Caco-2 (cell line): ENCODE results near the gene FAM168A. TPM values are rescaled to one million over a fixed set of nuclear protein-coding genes. Genes with fewer than 3 reads are reported as not detected.

ENCODE experiments used
- BruUV-seq: library from RNA; stranded (reverse); fragments of 400-500 nt; replicated peaks from 2 replicates; lab custom pipeline; 2021; lab: Mats Ljungman, UMichigan
- CTCF ChIA-PET: fragments of 300-600 bp; sonication (Branson Sonifier 250); formaldehyde crosslinking; loops from one replicate; lab custom pipeline; 2022; ENCODE audit warnings: antibody characterized with exemption; lab: Charles Lee
- POLR2A ChIA-PET: fragments of 300-600 bp; sonication (Branson Sonifier 250); formaldehyde crosslinking; loops from one replicate; lab custom pipeline; 2022; ENCODE audit warnings: antibody characterized with exemption; lab: Charles Lee
- DNase-seq, 2 experiments: peaks; one replicate each; pipeline versions ENCODE4 v3.0.0 to v3.0.0-alpha.2; 2020 to 2022
- H3K27me3 ChIP-seq: replicated peaks from 2 replicates; pipeline ENCODE4 v1.6.0; 2011; ENCODE audit warnings: low read length; ENCODE audit not compliant: control insufficient read depth, insufficient read depth
- H3K36me3 ChIP-seq: 2 replicates; pipeline ENCODE4 v1.5.1; 2011; ENCODE audit warnings: low read length; ENCODE audit not compliant: control insufficient read depth, insufficient read depth
- H3K4me1 ChIP-seq: fragments of 250-450 bp; sonication (Bioruptor Pico); 2 replicates; pipeline ENCODE4 v1.5.1; 2020; ENCODE audit warnings: mild to moderate bottlenecking
- H3K4me3 ChIP-seq: 2 replicates; pipeline ENCODE4 v1.5.1; 2011; ENCODE audit warnings: low read depth, mild to moderate bottlenecking, control low read depth, low read length
- H3K9me3 ChIP-seq: fragments of 250-450 bp; sonication (Bioruptor Pico); 2 replicates; pipeline ENCODE4 v1.5.1; 2020; ENCODE audit warnings: mild to moderate bottlenecking, moderate library complexity
- H3K27ac Mint-ChIP-seq: one replicate; pipeline ENCODE4 v1.8.0; 2022; ENCODE audit warnings: mixed read lengths; ENCODE audit not compliant: unreplicated experiment
- H3K27me3 Mint-ChIP-seq: one replicate; pipeline ENCODE4 v1.8.0; 2022; ENCODE audit warnings: mixed read lengths; ENCODE audit not compliant: insufficient read depth, unreplicated experiment
- H3K36me3 Mint-ChIP-seq: one replicate; pipeline ENCODE4 v1.8.0; 2022; ENCODE audit warnings: mild to moderate bottlenecking, mixed read lengths; ENCODE audit not compliant: insufficient read depth, unreplicated experiment
- H3K4me1 Mint-ChIP-seq: one replicate; pipeline ENCODE4 v1.8.0; 2022; ENCODE audit warnings: low read depth, mixed read lengths; ENCODE audit not compliant: unreplicated experiment
- H3K4me3 Mint-ChIP-seq: one replicate; pipeline ENCODE4 v1.8.0; 2022; ENCODE audit warnings: mild to moderate bottlenecking, moderate library complexity, mixed read lengths; ENCODE audit not compliant: unreplicated experiment
- H3K9me3 Mint-ChIP-seq: one replicate; pipeline ENCODE4 v1.8.0; 2022; ENCODE audit warnings: mixed read lengths; ENCODE audit not compliant: unreplicated experiment
- CTCF ChIP-seq, 2 experiments: fragments of 200-600 bp in 1 of 2; IDR thresholded peaks; 1 replicate in 1 of 2; 2 replicates in 1 of 2; pipeline versions ENCODE4 v1.5.1 to v1.8.0; 2011 to 2022; ENCODE audit warnings: antibody characterized with exemption in 1 of 2, control low read depth in 1 of 2, inconsistent platforms in 1 of 2, low read depth in 1 of 2, low read length in 1 of 2, mild to moderate bottlenecking in 1 of 2, moderate library complexity in 1 of 2; ENCODE audit not compliant: insufficient read depth in 1 of 2, severe bottlenecking in 1 of 2, unreplicated experiment in 1 of 2
- intact Hi-C: fragments of 100-400 bp; cut with micrococcal nuclease; formaldehyde crosslinking; loops from one replicate; pipeline ENCODE4 v1.10.0; 2022; ENCODE audit not compliant: unreplicated experiment
- total RNA-seq: library from RNA; stranded (reverse); gene quantifications from 2 replicates; pipeline ENCODE4 v1.2.3, GENCODE V29; 2022

FAM168A gene
- total RNA-seq, 1 experiment from 2014 or later, result 46.0 TPM

- Histone ChIP-seq H3K27me3 (no peaks in the 10 kb centered on the region), H3K36me3 (no peaks in the 10 kb centered on the region), H3K4me1 (peaks cover 20% of the 10 kb centered on the region), H3K9me3 (no peaks in the 10 kb centered on the region), H3K4me3 (no peak overlapping the region)
- peaks cover 10% of the 10 kb centered on the region for H3K9me3 Mint-ChIP-seq
- no peak overlapping the region for H3K27ac Mint-ChIP-seq
- no peaks in the 10 kb centered on the region for H3K27me3 Mint-ChIP-seq
- intact Hi-C loops, result loop anchor here (5.0 kb wide), 1 partner anchor 43 kb away; the partner anchor contains the start of gene FAM168A
- ChIA-PET POLR2A (interaction anchor here (0.7 kb wide), 1 partner anchor 88 kb away, joined by 6 read pairs; no protein-coding TSS in a partner anchor), CTCF (interaction anchor here (0.6 to 1.5 kb wide), 2 partner anchors 25 to 76 kb away, joined by 3 to 7 read pairs; no protein-coding TSS in a partner anchor)
- no peak for TF ChIP-seq CTCF (IDR thresholded peaks at IDR 0.05; ENCODE audit: insufficient read depth in 1 of 2, low read depth in 1 of 2, low read length in 1 of 2, severe bottlenecking in 1 of 2, unreplicated experiment in 1 of 2)
- peaks cover 10% of the 10 kb centered on the region for H3K4me1 Mint-ChIP-seq
- peak; percentile 71 to 78 for DNase-seq
- peaks cover 5% of the 10 kb centered on the region for H3K36me3 Mint-ChIP-seq
- H3K4me3 Mint-ChIP-seq, result no peak overlapping the region
- no TSS peak for BruUV-seq
These were observed 43.1 kb downstream of the FAM168A start for GRCh38 chr11:73554671-73555320.

GRCh38 chr11:73553266-73553665 lies 44.6 kb downstream of the FAM168A start:
- Histone ChIP-seq H3K4me3 (no peak overlapping the region), H3K36me3 (no peaks in the 10 kb centered on the region), H3K4me1 (peaks cover 20% of the 10 kb centered on the region), H3K27me3 (no peaks in the 10 kb centered on the region), H3K9me3 (no peaks in the 10 kb centered on the region)
- H3K9me3 Mint-ChIP-seq, result peaks cover 10% of the 10 kb centered on the region
- H3K36me3 Mint-ChIP-seq, result peaks cover 5% of the 10 kb centered on the region
- intact Hi-C loops, result no loop called here
- no peak for DNase-seq
- H3K4me1 Mint-ChIP-seq, result peaks cover 10% of the 10 kb centered on the region
- POLR2A ChIA-PET, result no interaction called here
- no peaks in the 10 kb centered on the region for H3K27me3 Mint-ChIP-seq
- H3K4me3 Mint-ChIP-seq, result no peak overlapping the region
- CTCF ChIA-PET, result no interaction called here
- H3K27ac Mint-ChIP-seq, result no peak overlapping the region
- no peak for TF ChIP-seq CTCF (IDR thresholded peaks at IDR 0.05; ENCODE audit: insufficient read depth in 1 of 2, low read depth in 1 of 2, low read length in 1 of 2, severe bottlenecking in 1 of 2, unreplicated experiment in 1 of 2)
- BruUV-seq, result no TSS peak

GRCh38 chr11:73551677-73552076 lies 46.2 kb downstream of the FAM168A start:
- H3K36me3 Mint-ChIP-seq, result peaks cover 5% of the 10 kb centered on the region
- peaks cover 10% of the 10 kb centered on the region for H3K4me1 Mint-ChIP-seq
- Histone ChIP-seq H3K4me3 (no peak overlapping the region), H3K9me3 (no peaks in the 10 kb centered on the region), H3K4me1 (peaks cover 20% of the 10 kb centered on the region), H3K36me3 (no peaks in the 10 kb centered on the region), H3K27me3 (no peaks in the 10 kb centered on the region)
- no peak for TF ChIP-seq CTCF (IDR thresholded peaks at IDR 0.05; ENCODE audit: insufficient read depth in 1 of 2, low read depth in 1 of 2, low read length in 1 of 2, severe bottlenecking in 1 of 2, unreplicated experiment in 1 of 2)
- H3K27ac Mint-ChIP-seq, result no peak overlapping the region
- intact Hi-C loops, result no loop called here
- ChIA-PET POLR2A (no interaction called here), CTCF (no interaction called here)
- no peaks in the 10 kb centered on the region for H3K27me3 Mint-ChIP-seq
- no peak for DNase-seq
- H3K4me3 Mint-ChIP-seq, result no peak overlapping the region
- no TSS peak for BruUV-seq
- peaks cover 10% of the 10 kb centered on the region for H3K9me3 Mint-ChIP-seq
